Measurements from ENCODE around the gene CTNNA2. TPM values are rescaled to one million over a fixed set of nuclear protein-coding genes. Genes with fewer than 3 reads are reported as not detected.

The CTNNA2 gene
- total RNA-seq, 1 donor from 2014 or later = not detected

DNA sequence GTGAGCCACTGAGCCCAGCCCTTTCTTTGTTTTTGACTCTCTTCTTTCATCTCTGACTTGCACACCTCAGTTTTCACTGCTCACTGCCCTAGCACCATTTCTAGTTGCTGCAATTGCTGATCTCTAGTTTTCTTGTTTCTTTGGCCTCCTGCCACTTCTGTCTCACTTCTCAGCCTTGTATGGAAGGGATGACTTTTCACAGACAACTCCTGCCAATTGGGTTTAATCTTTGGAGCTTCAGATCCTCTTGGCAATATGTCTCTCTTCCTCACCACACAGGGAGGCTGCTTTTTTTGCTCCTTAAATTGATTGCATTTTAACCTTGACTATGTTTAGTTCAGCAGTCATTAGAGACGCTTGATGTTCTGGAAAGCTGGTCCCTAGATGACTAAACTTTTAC, 323.1 kb downstream of the CTNNA2 start:
- no peak for TF ChIP-seq CTCF (IDR thresholded peaks at IDR 0.05)
- intact Hi-C loops (cut with DNase I) = no loop called here

DNA sequence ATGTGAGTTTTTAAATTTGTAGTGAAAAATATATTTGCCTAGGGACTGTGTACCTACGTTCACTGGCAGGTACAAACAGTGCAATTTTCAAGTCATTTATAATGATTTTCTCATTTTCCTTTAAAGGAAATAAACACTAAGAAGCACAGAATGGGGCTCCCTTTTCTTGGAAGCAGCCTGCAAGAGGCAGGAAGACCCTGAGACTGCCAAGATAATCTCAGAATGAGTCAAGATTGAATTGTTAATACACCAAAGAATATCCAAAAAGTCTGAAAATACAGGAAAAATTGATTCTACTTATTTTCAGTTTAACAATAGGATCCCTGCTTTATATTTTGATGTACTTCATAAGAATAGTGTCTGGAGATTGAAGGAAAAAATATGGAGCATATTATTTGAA, 331.2 kb downstream of the CTNNA2 start:
- no peaks in the 10 kb centered on the region for H3K4me1 ChIP-seq
- H3K9me3 ChIP-seq = no peaks in the 10 kb centered on the region
- no peak for TF ChIP-seq CTCF (IDR thresholded peaks at IDR 0.05)
- H3K27me3 ChIP-seq = no peaks in the 10 kb centered on the region
- no peak overlapping the region for H3K27ac ChIP-seq
- intact Hi-C loops (cut with DNase I) = no loop called here
- no peak overlapping the region for H3K4me3 ChIP-seq
- DNase-seq = no peak
- ATAC-seq = no peak
- no peaks in the 10 kb centered on the region for H3K36me3 ChIP-seq

More for the DNA sequence above, 323.1 kb downstream of the CTNNA2 start:
- ATAC-seq (no peak), DNase-seq (no peak)
- H3K27ac ChIP-seq = no peak overlapping the region
- no peaks in the 10 kb centered on the region for H3K36me3 ChIP-seq
- no peaks in the 10 kb centered on the region for H3K9me3 ChIP-seq
- no peaks in the 10 kb centered on the region for H3K27me3 ChIP-seq
- no peak overlapping the region for H3K4me3 ChIP-seq
- no peaks in the 10 kb centered on the region for H3K4me1 ChIP-seq

DNA sequence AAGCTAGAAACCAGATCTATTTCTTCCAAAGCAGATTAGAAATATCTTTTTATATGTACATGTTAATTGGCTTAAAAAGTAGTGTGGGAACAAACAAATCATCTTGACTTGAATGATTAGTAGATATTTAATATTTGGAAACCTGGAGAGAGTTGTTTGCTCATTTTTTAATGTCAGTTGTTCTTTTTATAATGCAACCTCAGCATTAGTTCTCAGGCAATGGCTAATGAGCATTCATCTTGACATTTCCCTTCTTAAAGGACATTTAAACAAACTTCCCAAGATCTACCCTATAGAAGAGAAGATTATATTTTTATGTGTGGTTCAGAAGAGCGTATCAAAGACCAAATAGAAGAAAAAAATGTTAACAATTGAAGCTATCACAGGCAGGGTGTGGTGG, 334.0 kb downstream of the CTNNA2 start:
- ATAC-seq = no peak
- no peak for DNase-seq
- Histone ChIP-seq H3K36me3 (no peaks in the 10 kb centered on the region), H3K4me3 (no peak overlapping the region), H3K27ac (no peak overlapping the region), H3K27me3 (no peaks in the 10 kb centered on the region), H3K9me3 (no peaks in the 10 kb centered on the region), H3K4me1 (no peaks in the 10 kb centered on the region)
- TF ChIP-seq CTCF (IDR thresholded peaks at IDR 0.05) = no peak
- intact Hi-C loops (cut with DNase I) = no loop called here

- Histone ChIP-seq H3K4me3 (no peak overlapping the region), H3K9me3 (no peaks in the 10 kb centered on the region), H3K4me1 (no peaks in the 10 kb centered on the region), H3K27ac (no peak overlapping the region), H3K27me3 (peaks cover under 1% of the 10 kb centered on the region), H3K36me3 (no peaks in the 10 kb centered on the region)
- TF ChIP-seq CTCF (IDR thresholded peaks at IDR 0.05) = no peak
- ATAC-seq = no peak
- DNase-seq = no peak
- intact Hi-C loops (cut with DNase I) = no loop called here
Measured at GRCh38 chr2:79849241-79849640, 336.4 kb downstream of the CTNNA2 start.

- no peak overlapping the region for H3K27ac ChIP-seq
- intact Hi-C loops (cut with DNase I) = no loop called here
- TF ChIP-seq CTCF (IDR thresholded peaks at IDR 0.05) = no peak
- no peaks in the 10 kb centered on the region for H3K36me3 ChIP-seq
- H3K4me3 ChIP-seq = no peak overlapping the region
- ATAC-seq (no peak), DNase-seq (no peak)
- peaks cover 4% of the 10 kb centered on the region for H3K27me3 ChIP-seq
- H3K4me1 ChIP-seq = no peaks in the 10 kb centered on the region
- no peaks in the 10 kb centered on the region for H3K9me3 ChIP-seq
Measured at GRCh38 chr2:79849949-79850348, 337.1 kb downstream of the CTNNA2 start.

GRCh38 chr2:79850912-79851311, 338.1 kb downstream of the CTNNA2 start:
- Histone ChIP-seq H3K9me3 (no peaks in the 10 kb centered on the region), H3K36me3 (no peaks in the 10 kb centered on the region), H3K27me3 (peaks cover 4% of the 10 kb centered on the region), H3K4me3 (no peak overlapping the region), H3K4me1 (no peaks in the 10 kb centered on the region), H3K27ac (no peak overlapping the region)
- TF ChIP-seq CTCF (IDR thresholded peaks at IDR 0.05) = no peak
- no peak for ATAC-seq
- intact Hi-C loops (cut with DNase I) = no loop called here
- DNase-seq = no peak

Data from upper lobe of right lung (tissue), 1 donor.